ENCODE data around the gene GLIPR2. TPM values are rescaled to one million over a fixed set of nuclear protein-coding genes. Genes with fewer than 3 reads are reported as not detected.

Gene GLIPR2
- polyA plus RNA-seq, 1 experiment = 26.3 TPM

GRCh38 chr9:36092509-36093215, 43.9 kb upstream of the GLIPR2 start:
- ChIA-PET CTCF (interaction anchor here (0.8 to 2.9 kb wide), 3 partner anchors 10 to 84 kb away, joined by 3 to 13 read pairs (median 8); no protein-coding TSS in a partner anchor), POLR2A (interaction anchor here (0.6 kb wide), 1 partner anchor 278 kb away, joined by 5 read pairs; no protein-coding TSS in a partner anchor)
- Histone ChIP-seq H3K36me3 (ENCODE audit: control insufficient read depth, insufficient read depth, low read length) (peaks cover 1% of the 10 kb centered on the region; the same call in 1 of the 2 replicates), H3K27me3 (ENCODE audit: control insufficient read depth, insufficient read depth, low read length) (no peaks in the 10 kb centered on the region), H3K4me3 (ENCODE audit: low read depth, low read length) (no peak overlapping the region)
- DNase-seq (ENCODE audit: low read depth) = no peak
- TF ChIP-seq CTCF (IDR thresholded peaks at IDR 0.05; ENCODE audit: insufficient read depth, low read depth, low read length) = no peak

- H3K36me3 ChIP-seq (ENCODE audit: control insufficient read depth, insufficient read depth, low read length) = no peaks in the 10 kb centered on the region
- DNase-seq (ENCODE audit: low read depth) = no peak
- TF ChIP-seq CTCF (IDR thresholded peaks at IDR 0.05; ENCODE audit: insufficient read depth, low read depth, low read length) = no peak
- POLR2A ChIA-PET = no interaction called here
- H3K27me3 ChIP-seq (ENCODE audit: control insufficient read depth, insufficient read depth, low read length) = no peaks in the 10 kb centered on the region
- CTCF ChIA-PET = interaction anchor here (1.8 to 2.9 kb wide), 2 partner anchors 9 to 85 kb away, joined by 8 to 13 read pairs; no protein-coding TSS in a partner anchor
- no peak overlapping the region for H3K4me3 ChIP-seq (ENCODE audit: low read depth, low read length)
These were observed 43.1 kb upstream of the GLIPR2 start for GRCh38 chr9:36093384-36093783.

GRCh38 chr9:36099718-36100117, 36.8 kb upstream of the GLIPR2 start:
- POLR2A ChIA-PET = no interaction called here
- no peak for TF ChIP-seq CTCF (IDR thresholded peaks at IDR 0.05; ENCODE audit: insufficient read depth, low read depth, low read length)
- no peaks in the 10 kb centered on the region for H3K27me3 ChIP-seq (ENCODE audit: control insufficient read depth, insufficient read depth, low read length)
- H3K36me3 ChIP-seq (ENCODE audit: control insufficient read depth, insufficient read depth, low read length) = no peaks in the 10 kb centered on the region
- CTCF ChIA-PET = interaction anchor here (0.9 to 5.0 kb wide), 5 partner anchors 25 to 91 kb away, joined by 3 to 26 read pairs (median 4); no protein-coding TSS in a partner anchor
- no peak overlapping the region for H3K4me3 ChIP-seq (ENCODE audit: low read depth, low read length)
- DNase-seq (ENCODE audit: low read depth) = no peak

- Histone ChIP-seq H3K27me3 (ENCODE audit: control insufficient read depth, insufficient read depth, low read length) (no peaks in the 10 kb centered on the region), H3K4me3 (ENCODE audit: low read depth, low read length) (no peak overlapping the region), H3K36me3 (ENCODE audit: control insufficient read depth, insufficient read depth, low read length) (0 out of 2 replicates have a peak, but pooled peaks cover 1% of the 10 kb centered on the region)
- TF ChIP-seq CTCF (IDR thresholded peaks at IDR 0.05; ENCODE audit: insufficient read depth, low read depth, low read length) = peak; percentile 35; the same call in 1 of the 2 replicates
- no peak for DNase-seq (ENCODE audit: low read depth)
- POLR2A ChIA-PET = no interaction called here
- CTCF ChIA-PET = interaction anchor here (0.9 to 5.0 kb wide), 7 partner anchors 26 to 92 kb away, joined by 3 to 26 read pairs (median 4); no protein-coding TSS in a partner anchor
These were observed 36.0 kb upstream of the GLIPR2 start for GRCh38 chr9:36100532-36100931.

Measured in BJ (cell line).